Measurements from ENCODE around the gene PXMP2. TPM values are rescaled to one million over a fixed set of nuclear protein-coding genes. Genes with fewer than 3 reads are reported as not detected.

PXMP2 gene
- total and polyA plus RNA-seq, 2 of the 8 experiments (the other 6 are each of a cell fraction or from before 2014, with no cell fraction given): 13.8 to 15.1 TPM

DNA sequence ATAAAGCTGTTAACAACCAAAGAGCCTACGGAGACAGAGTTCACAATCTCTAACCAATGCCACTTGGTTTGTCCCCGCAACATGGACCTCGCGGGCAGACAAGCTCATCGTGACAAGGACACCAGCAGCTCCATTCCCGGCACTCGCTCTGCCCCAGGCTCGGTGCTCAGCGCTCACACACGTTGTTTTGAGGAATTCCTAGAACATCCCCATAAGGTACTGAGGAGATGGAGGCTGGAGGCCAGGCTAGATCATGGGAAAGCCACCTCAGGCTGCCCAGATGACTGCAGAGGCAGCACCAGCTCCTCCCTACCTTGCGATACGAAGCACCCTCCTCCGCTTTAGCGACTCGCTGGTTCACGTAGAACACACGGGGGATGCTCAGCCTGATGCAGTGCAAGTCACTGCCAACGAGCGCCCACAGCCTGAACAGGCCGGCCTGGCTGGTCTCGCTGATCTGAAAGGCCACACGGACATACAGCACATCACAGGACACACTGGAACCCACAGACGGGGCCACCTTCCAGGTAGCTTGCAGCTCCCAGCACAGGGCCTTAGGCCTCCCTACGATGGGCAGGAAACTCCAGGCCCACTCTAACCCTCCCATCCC, 38.7 kb upstream of the PXMP2 start (continued):
- no peak for TF ChIP-seq SIN3A (conservative IDR thresholded peaks at IDR 0.05 in 1 of 2, IDR thresholded peaks at IDR 0.05 in 1 of 2; ENCODE audit: low read depth in 1 of 2, low read length in 2 of 2)
- TF ChIP-seq TCF12 (IDR thresholded peaks at IDR 0.05; ENCODE audit: low read depth, low read length): no peak
